GM18517 (cell line): Measurements from ENCODE around the gene PTBP3.

ENCODE experiments used
- ATAC-seq: cut with Tn5 transposase; IDR thresholded peaks from one replicate; pipeline ENCODE4 v1.9.1; 2021; ENCODE audit warnings: mild to moderate bottlenecking, moderate library complexity; ENCODE audit not compliant: unreplicated experiment

Gene PTBP3

DNA sequence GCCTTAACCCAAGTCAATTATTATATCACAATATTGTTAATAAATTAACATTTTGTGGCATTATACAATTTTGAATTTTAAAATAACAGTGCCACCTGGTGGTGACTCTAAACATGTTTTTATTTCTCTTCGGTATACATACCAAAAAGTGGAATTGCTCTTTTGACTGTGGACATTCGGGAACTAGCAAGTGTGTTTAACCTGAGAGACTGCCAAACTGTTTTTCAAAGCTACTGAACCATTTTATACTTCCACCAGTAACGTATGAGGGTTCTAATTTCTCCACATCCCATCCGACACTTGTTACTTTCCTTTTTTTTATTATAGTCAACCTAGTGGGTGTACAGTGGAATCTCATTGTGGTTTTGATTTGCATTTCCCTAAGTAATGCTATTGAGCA is 28.2 kb upstream of the PTBP3 start:
- ATAC-seq = no peak

DNA sequence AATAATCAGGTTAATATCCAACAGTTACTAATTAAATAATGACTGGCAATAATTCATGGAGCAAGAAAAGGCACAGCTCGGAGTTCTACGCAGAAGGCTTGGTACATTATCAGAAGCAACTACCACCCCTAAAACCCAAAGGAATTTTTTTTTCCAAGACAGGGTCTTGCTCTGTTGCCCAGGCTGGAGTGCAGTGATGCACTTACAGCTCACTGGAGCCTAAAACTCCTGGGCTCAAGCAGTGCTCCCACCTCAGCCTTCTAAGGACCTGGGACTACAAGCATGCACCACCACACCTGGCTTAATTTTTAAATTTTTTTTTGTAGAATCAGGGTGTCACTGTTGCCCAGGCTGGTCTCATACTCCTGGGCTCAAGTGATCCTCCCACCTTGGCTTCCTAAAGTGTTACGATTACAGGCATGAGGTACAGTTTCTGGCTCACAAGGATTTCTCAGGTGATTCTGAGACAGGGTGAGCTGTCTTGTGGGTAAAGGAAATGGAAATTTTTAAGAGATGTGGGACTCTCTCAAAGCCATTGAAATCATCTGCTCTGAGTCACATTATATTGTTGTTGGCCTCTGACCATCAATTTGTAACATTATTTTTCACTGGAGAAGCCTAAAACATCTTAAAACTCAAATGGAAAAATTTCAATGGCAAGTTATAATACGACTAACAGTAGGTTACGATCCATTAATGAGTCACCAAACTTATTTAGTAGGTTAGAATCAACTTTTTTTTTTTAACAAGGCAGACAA is 26.8 kb upstream of the PTBP3 start:
- ATAC-seq = no peak

DNA sequence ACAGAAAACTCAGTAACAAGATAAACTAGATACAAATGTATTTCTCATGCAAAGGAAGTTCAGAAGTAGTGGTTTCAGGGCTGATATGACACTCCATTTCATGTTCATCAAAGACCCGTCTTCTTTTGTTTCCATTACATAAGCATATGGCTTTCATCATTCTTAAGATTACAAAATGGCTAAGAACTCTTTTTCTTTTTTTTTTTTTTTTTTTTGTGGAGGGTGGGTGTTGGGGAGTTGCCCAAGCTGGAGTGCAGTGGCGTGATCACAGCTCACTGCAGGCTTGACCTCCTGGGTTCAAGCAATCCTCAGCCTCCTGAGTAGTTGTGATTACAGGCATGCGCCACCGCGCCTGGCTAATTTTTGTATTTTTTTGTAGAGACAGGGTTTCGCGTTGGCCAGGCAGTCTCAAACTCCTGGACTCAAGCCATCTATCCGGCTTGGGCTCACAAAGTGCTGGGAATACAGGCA is 22.0 kb upstream of the PTBP3 start:
- ATAC-seq = no peak

DNA sequence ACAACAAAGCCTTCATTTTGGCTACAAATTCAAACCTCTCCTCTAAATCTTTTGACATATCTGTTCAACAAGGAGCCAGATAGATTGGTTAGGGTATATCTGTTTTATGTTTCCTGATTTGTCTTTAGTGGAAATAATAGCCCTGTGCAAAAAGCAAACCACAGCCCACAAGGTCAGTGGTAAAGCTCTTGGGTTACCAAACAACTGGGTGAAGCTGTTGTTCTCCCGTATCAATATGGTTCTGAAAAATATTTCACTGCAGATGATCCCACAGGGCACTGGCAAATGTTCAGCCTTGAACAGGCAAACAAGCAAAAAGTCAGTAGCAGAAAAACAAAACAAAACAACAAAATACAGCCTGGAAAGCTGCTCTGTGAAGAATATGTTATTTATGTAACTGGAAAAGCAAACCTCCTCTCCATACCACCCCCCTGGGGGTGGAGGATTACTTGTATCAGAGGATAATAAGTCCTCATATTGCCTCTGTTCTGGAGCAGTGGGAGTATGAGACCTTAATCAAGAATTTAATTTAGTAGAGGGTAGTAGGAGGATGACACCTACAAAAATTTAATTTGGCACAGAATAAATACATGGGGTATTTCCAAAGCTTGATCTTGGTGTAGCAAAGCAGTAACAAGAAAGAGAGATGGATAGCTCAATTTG is 20.8 kb upstream of the PTBP3 start:
- ATAC-seq = no peak

DNA sequence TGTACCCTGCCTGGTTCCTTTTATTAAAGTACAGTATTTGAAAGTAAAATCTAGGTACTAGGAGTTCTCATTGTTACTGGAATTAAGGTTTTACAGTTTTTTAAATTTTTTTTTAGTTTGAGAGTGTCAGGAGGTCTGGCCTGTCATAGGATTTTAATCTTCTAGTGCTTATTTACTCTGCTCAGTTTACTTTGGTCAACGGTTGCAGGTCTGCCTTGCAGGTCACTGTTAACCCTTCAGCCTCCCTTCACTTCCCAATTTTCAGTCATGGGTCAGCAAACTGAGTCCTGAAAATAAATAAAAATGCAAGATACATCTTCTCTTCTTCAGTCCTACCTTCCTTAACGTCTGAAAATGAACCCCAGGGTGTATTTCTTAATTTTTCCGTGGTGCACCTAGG is 18.8 kb upstream of the PTBP3 start:
- no peak for ATAC-seq

DNA sequence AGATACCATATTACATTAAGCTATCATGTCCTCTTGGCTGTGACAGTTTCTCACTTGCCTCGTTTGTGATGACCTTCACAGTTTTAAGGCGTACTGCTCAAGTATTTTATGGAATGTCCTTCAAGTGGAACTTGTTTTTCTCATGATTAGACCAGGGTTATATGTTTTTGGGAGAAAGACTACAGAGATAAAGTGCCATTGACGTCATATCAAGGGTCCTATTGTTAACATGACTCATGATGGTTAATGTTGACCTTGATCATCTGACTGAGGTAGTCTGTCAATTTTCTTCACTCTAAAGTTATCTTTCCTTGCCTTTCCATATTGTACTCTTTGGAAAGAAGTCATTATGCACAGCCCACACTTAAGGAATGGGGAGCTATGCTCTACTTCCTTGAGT is 17.8 kb upstream of the PTBP3 start:
- ATAC-seq = no peak

DNA sequence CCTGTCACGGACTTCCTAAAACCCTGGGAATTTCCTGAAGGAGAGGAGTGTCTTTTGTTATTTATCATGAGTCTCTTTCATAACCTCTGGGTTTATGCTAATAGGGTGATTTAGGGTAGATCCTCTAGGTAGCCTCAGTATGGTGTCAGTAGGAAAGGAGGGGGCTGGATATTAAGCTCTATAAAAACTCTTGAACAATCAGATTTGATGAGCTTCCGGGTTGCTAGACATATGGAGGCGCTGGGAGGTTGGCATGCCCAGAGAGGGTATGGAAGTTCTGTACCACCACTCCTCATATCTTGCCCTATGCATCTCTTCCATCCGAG is 15.6 kb upstream of the PTBP3 start:
- ATAC-seq = no peak

DNA sequence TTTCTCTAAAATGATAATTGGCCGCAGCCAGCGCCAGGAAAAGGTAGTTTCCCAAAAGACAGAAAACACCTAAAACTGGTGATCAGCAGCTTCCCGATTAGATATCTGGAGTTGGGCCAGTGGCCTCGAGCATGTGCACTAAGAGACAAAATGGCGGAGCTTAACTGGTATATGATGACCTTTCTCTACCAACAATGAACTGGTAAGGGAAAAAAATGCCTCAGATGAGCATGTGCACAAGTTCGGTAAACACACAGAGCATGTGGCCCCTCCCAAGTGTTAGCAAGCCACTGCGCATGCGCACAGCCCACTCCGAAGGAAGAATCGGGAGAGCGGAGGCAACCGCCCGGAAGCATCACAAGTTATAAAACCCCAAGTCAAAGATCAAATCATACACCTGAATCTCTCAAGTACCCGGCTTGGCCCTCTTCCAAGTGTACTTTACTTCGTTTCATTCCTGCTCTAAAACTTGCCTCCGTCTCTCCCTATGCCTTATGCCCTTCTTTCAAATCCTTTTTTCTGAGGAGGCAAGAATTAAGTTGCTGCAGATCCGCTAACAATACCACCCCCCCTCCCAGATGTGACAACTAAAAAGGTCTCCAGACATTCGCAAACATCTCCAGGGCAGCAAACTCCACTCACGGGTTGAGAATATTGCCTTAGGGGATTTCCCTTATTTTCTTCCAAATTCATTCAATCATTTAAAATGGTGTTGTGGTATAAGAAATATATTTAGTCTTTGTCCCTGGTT is 15.0 kb upstream of the PTBP3 start:
- no peak for ATAC-seq

DNA sequence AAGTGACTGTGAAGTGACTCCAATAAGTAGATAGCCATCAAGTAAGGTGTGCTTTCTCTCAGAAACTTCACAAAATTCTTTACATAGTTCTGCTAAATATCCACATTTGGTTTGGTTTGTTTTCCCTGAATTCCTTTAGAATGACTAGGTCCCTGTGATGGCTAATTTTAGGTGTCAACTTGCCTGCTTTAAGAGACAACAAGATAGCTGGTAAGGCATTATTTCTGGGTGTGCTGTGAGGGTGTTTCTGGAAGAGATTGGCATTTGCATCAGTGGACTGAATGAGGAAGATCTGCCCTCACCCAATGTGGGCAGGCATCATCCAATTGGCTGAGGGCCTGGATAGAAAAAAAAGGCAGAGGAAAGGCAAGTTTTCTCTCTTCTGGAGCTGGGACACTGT is 8.3 kb upstream of the PTBP3 start:
- no peak for ATAC-seq

DNA sequence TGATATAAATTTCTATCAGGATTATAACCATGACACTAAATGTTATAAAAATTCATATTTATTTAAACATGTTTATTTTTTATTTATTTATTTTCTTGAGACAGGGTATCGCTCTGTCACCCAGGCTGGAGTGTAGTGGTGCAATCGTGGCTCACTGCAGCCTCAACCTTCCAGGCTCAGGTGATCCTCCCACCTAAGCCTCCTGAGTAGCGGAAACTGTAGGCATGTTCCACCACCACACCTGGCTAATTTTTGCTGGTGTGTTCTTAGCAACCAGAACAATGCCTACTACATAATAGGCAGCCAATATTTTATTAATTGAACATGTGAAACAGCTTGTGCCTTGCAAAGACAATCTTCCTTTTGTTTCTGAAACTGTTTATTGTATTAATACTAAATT is 6.5 kb upstream of the PTBP3 start:
- ATAC-seq = no peak

DNA sequence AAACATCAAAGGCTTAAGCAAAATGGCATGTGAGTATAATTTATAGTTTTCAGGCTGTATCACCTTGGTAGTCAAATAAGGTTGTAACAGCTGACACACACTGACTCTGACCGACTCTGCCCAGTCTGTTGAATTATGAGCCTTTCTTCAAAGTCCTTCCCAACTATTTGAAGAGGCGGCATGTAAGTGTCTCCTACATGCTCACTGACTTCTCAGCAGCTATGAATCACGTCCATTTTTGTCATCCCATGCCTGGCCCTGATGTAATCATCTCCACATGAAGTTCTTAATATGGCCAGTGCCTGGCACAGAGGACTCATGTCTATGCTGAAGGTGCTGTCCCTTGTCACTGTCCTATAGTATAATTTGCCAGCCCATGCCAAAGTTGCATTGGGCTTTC is 5.1 kb upstream of the PTBP3 start:
- no peak for ATAC-seq

DNA sequence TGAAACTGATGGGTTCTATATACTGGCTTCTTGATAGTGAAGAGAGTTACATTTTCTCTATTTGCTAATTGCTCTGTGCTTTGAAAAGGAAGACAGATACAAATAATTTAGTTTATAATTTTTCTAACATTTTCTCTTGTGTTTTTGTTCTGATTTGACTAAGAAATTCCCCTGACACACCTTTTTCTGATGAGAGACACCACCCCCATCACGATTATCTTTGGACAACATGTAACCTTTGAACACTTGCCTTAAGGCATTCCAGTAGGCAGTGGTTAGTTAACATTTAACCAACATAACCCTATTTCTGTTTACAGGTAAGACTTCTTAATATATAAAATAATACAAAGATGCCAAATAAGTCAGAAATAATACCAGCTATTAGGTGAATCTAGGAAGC is 4.1 kb upstream of the PTBP3 start:
- ATAC-seq = no peak

DNA sequence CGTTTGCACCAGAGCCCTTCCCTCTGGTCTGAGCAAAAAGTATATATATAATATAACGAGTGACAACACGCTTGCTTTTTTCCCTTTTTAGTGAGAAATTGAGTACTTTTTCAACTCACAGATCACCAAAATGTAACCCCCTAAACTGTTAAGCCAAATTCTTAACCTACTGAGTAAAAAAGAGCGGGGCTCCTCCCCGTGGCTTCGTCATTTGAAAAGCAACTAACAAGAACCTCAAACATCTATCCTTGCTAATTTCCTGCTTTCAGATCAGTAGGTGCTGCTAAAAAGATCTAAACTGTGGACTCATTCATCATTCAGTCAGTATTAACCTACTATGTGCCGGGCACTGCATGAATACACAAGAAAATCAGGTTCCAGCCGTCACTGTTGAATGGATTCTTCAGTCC is 1.0 kb upstream of the PTBP3 start:
- ATAC-seq = no peak

DNA sequence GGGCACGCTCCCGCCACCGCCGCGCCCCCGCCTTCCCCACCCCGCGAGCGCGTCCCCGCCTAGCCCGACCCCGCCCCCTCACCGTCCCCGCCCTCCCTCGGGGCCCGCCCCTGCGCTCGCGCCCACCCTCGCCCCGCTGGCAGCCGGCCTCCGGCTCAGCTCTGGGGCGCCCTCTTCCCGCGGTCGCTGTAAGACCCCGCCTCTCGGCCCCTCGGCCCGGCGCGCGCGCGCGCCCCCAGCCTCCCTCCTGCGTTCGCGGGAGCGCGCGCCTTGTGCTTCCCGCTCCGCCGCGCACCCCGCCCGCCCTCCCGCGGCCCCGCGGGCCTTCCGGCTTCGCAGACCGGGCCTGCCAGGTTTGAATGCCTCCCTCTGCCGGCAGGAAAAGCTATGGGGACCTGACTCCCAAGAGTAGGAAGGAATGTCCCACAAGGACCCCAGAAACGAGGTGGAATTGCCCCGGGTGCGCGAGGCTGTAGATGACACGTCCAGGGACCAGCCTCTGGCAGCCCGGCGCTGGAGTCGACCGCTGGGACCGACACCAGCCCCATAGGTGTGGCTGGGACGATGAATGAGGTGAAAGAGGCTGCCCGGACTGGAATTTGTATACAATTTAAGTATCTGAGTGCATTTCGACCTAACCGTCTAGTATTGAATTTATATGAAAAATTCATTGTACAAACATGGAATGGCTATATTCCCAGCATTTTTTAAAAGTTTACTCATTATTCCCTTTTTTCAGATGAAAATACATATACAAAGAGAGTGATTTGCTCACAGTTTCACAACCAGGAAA is 416 bp upstream of the PTBP3 start:
- peak; percentile 52 for ATAC-seq

DNA sequence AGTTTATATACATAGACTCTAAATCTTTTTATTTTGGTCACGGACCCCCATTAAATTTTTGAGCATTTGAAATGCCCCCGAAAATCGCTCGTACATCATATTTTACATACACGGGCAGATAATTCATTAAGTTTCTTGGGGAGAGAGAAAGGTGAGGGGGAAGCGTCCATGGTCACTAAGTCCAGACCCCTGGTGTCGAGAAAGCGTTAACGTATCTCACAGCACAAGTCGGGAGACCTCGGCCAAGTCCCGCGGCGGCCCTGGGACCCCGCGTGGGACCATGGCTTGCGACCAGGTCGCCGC is 794 bp downstream of the PTBP3 start:
- no peak for ATAC-seq

DNA sequence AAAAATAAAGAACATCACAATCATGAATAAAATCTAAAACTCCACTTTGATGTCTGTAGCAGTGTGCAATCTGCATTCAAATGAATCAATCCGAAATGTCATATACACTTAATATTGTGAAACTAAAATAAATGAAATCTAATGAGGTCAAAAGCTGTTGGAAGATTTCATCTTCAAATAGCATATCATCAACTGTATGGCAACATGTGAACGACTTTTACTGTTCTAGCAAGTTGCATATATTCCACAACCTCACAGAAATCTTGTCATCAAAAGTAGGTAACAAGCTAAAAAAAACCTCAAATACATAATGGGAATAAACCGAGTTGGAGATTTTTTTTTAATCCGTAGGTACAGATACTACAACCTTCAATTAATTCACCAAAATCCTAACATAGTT is 1.2 kb downstream of the PTBP3 start:
- no peak for ATAC-seq

DNA sequence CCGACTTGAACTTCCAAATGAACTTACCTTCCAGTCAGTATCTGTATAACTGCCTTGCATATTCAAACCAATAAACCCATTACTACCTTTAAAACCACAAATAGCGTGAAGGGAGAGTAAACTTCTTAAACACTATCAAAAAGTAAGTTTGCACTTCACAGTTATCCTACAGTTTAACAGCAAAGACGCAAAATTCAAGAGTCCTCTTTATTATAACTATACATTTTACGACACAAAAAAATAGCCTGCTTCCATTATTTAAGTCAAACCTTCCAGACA is 1.8 kb downstream of the PTBP3 start:
- no peak for ATAC-seq

DNA sequence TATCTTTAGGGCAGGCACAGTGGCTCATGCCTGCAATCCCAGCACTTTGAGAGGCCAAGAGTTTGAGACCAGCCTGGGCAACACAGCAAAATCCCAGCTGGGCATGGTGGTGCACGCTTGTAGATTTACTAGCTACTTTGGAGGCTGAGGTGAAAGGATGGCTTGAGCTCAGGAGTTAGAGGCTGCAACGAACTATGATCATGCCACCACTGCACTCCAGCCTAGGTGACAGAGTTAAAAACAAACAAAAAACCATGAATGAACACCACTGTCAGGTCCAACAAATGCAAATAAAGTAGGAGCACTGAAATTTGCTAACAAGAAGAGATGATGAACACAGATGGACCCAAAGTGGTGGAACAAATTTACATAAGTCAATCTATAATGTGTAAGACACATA is 4.9 kb downstream of the PTBP3 start:
- ATAC-seq = no peak

DNA sequence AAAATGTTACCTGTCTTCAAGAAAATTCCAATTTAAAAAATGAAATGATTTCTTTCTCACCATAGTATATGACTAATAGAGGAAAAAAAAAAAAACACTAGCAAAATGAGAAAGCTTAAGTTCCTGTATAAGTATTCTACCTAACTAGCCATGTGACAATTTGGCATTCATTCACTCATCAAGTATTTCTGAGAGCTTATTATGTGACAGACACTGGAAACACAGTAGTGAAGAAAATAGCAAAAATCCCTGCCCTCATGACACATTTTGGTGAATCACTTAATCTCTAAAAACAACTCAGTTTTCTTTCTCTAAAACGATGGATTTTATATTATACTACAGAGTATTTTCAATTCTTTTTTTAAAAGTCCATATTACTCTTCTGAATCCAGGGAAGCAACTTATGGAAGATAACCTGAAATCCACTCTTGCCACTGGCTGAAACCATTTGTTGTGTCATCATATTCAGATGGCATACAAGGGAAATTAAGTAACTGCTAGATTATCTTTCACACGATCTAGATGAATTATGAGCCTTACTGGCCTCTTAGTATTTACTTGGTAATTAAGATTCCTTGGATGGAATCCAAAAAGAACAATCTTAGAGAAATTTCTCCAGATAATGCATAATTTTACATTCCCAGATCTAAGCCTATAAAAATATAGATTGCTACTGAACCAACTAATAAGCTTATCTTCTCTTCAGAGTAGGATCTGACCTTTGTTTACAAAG is 5.5 kb downstream of the PTBP3 start:
- ATAC-seq = no peak

DNA sequence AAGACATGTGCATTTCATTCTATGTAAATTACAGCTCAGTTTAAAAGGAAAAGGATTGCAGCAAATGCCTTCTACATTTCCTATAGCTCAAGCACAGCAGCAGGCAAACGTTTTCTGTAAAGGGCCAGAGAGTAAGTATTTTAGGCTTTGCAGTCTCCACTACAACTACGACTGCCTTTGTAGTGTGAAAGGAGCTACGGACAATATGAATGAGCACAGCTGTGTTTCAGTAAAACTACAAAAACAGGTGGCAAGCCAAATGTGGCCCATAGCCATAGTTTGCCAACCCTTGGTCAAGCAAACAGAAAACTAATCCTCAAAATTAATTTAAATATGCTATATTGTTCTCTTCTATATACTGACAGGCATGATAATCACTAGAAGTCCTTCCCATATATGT is 7.2 kb downstream of the PTBP3 start:
- ATAC-seq = peak; percentile 60

DNA sequence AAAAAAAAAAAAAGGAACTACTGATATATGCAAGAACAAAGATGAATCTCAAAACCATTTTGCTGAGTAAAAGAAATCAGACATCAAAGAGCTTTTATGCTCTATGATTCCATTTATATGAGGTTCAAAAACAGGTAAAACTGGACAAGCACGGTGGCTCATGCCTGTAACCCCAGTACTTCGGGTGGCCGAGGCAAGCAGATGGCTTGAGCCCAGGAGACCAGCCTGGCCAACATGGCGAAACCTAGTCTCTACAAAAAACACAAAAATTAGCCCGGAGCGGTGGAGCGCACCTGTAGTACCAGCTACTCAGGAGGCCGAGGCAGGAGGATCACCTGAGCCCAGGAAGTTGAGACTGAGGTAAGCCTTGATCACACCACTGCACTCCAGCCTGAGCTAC is 7.8 kb downstream of the PTBP3 start:
- no peak for ATAC-seq
